ENCODE measurements around the gene PDZD7. TPM values are rescaled to one million over a fixed set of nuclear protein-coding genes. Genes with fewer than 3 reads are reported as not detected.

PDZD7 gene
- total and polyA plus RNA-seq, 2 donors (not counting 3 experiments of a cell fraction or from before 2014, with no cell fraction given) = 0.41 to 1.6 TPM

DNA sequence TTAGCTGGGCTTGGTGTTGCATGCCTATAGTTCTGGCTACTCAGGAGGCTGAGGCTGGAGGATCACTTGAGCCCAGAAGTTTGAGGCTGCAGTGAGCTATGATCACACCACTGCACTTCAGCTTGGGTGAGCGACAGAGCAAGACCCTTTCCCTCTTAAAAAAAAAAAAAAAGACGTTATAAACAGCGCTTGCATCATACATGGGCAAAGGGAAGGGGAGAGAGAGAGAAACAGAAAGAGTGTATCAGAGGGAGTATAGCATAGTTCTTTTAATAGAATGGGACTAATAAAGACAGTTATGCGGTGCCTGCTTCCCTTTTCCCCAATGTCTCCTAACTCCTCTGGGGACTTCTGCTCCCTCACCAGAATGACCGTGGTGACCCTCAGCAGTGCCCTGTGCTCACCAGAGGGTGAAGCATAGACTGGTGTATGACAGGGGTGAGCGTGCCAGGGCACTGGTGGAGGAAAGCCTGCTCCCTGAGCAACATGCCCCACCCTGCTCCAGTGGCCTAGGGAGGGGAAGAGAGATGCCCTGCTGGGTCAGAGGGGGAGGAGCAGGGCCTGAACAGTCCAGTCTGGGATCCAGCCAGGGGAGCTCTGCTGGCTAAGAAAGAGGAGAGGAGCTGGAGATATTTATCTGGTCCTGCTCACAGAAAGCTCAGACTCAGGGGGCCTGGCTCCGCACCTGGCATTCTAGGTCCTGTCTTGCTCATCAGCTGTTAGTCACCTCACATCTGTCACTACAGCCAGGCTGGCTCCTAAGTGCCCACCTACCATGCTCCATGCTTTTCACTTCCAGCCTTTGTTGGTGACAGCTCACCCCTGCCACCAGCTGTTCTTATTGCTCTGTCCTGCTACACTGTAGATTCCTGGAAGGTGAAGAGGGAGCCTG is 2.2 kb downstream of the PDZD7 start:
- no peaks in the 10 kb centered on the region for H4K20me1 ChIP-seq (replicated peaks; ENCODE audit: control insufficient read depth, extremely low read depth, insufficient read depth, low read length)
- DNase-seq (ENCODE audit: low read depth, low spot score) (no peak), FAIRE-seq (no peak)
- dilution Hi-C loops (cut with MboI; ENCODE audit: extremely low pct_ligation_motif_present, low sequenced_read_pairs) = no loop called here
- intact Hi-C loops (cut with micrococcal nuclease) = no loop called here
- no peak overlapping the region for H3K27ac ChIP-seq (ENCODE audit: insufficient read depth, low read depth, low read length)
- H3K9ac ChIP-seq (replicated peaks; ENCODE audit: extremely low read depth, insufficient read depth, low read length) = no peak overlapping the region
- no peaks in the 10 kb centered on the region for H3K9me3 ChIP-seq (replicated peaks; ENCODE audit: control insufficient read depth, insufficient read depth, low read length)
- H3K9me1 ChIP-seq (replicated peaks; ENCODE audit: control insufficient read depth, extremely low read depth, insufficient read depth, low read length) = no peaks in the 10 kb centered on the region
- POLR2A ChIA-PET = no interaction called here
- no peak overlapping the region for H3K4me2 ChIP-seq (ENCODE audit: insufficient read depth, low read length)
- H2AFZ ChIP-seq (ENCODE audit: low read depth, low read length) = no peak overlapping the region
- H3K79me2 ChIP-seq (ENCODE audit: control insufficient read depth, insufficient read depth, low read length) = peaks cover 6% of the 10 kb centered on the region
- CTCF ChIA-PET = interaction anchor here (1.2 to 6.3 kb wide), 7 partner anchors 11 to 113 kb away, joined by 3 to 74 read pairs (median 12); partner anchors contain the start of gene LZTS2
- peaks cover 16% of the 10 kb centered on the region for H3K4me1 ChIP-seq (ENCODE audit: control insufficient read depth, extremely low read depth, insufficient read depth, low read length)
- TF ChIP-seq POLR2A (IDR thresholded peaks at IDR 0.05; ENCODE audit: low read depth, low read length) = no peak
- TF ChIP-seq MYC (IDR thresholded peaks at IDR 0.05; ENCODE audit: low read depth, low read length) = no peak
- no peak for TF ChIP-seq EZH2 (IDR thresholded peaks at IDR 0.05; ENCODE audit: borderline replicate concordance, low read depth, low read length, severe bottlenecking)
- no peak for TF ChIP-seq FOS (IDR thresholded peaks at IDR 0.05; ENCODE audit: borderline replicate concordance, insufficient read depth, low read length)
- TF ChIP-seq, protein P1, sequence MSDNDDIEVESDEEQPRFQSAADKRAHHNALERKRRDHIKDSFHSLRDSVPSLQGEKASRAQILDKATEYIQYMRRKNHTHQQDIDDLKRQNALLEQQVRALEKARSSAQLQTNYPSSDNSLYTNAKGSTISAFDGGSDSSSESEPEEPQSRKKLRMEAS (IDR thresholded peaks at IDR 0.05; ENCODE audit: insufficient read depth, insufficient read length) = no peak
- no peak for TF ChIP-seq POLR2AphosphoS5 (IDR thresholded peaks at IDR 0.05; ENCODE audit: insufficient read depth, low read depth, low read length)
- TF ChIP-seq GATA2 (IDR thresholded peaks at IDR 0.05; ENCODE audit: insufficient read depth, insufficient read length, low read depth, low read length) = no peak
- TF ChIP-seq JUN (IDR thresholded peaks at IDR 0.05; ENCODE audit: borderline replicate concordance, insufficient read depth, insufficient read length, low read depth) = no peak
- TF ChIP-seq, protein P2, sequence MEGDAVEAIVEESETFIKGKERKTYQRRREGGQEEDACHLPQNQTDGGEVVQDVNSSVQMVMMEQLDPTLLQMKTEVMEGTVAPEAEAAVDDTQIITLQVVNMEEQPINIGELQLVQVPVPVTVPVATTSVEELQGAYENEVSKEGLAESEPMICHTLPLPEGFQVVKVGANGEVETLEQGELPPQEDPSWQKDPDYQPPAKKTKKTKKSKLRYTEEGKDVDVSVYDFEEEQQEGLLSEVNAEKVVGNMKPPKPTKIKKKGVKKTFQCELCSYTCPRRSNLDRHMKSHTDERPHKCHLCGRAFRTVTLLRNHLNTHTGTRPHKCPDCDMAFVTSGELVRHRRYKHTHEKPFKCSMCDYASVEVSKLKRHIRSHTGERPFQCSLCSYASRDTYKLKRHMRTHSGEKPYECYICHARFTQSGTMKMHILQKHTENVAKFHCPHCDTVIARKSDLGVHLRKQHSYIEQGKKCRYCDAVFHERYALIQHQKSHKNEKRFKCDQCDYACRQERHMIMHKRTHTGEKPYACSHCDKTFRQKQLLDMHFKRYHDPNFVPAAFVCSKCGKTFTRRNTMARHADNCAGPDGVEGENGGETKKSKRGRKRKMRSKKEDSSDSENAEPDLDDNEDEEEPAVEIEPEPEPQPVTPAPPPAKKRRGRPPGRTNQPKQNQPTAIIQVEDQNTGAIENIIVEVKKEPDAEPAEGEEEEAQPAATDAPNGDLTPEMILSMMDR (IDR thresholded peaks at IDR 0.05; ENCODE audit: extremely low read depth in 1 of 2, insufficient read depth in 1 of 2, low read depth in 1 of 2, low read length in 2 of 2) = no peak
- H3K4me3 ChIP-seq (replicated peaks in 1 of 3; ENCODE audit: insufficient read depth in 1 of 3, low read depth in 1 of 3, low read length in 3 of 3) = no peak overlapping the region
- no TSS peak for BruUV-seq (replicated peaks)
- H3K36me3 ChIP-seq (ENCODE audit: control insufficient read depth in 2 of 2, extremely low read depth in 1 of 2, insufficient read depth in 2 of 2, low read length in 2 of 2) = no peaks in the 10 kb centered on the region
- peaks cover 0 to 9% of the 10 kb centered on the region in 2 experiments for H3K27me3 ChIP-seq (ENCODE audit: control insufficient read depth in 2 of 2, insufficient read depth in 2 of 2, low read length in 2 of 2)

All from endothelial cell of umbilical vein (primary cell).